HG03196 (cell line): ENCODE data around the gene SLC37A4.

Source experiments
- ATAC-seq: cut with Tn5 transposase; IDR thresholded peaks from one replicate; pipeline ENCODE4 v1.9.1; 2021; ENCODE audit not compliant: unreplicated experiment

Gene SLC37A4

GRCh38 chr11:118979434-118979833, 51.2 kb downstream of the SLC37A4 start:
- ATAC-seq: no peak

GRCh38 chr11:118975771-118976709, 54.6 kb downstream of the SLC37A4 start:
- ATAC-seq: no peak
